Lower leg skin (tissue), 3 donors: ENCODE measurements around the gene NOC2L.

Source experiments
- POLR2A ChIP-seq, 2 donors: fragments of 450-650 bp; IDR thresholded peaks; one replicate each; pipeline ENCODE4 v1.6.1; 2016 to 2017; ENCODE audit warnings: antibody characterized with exemption in 2 of 2, mild to moderate bottlenecking in 1 of 2, moderate library complexity in 1 of 2
- TF ChIP-seq, protein P1 (sequence below), 3 donors: fragments of 450-650 bp; IDR thresholded peaks; one replicate each; pipeline ENCODE4 v1.5.1; 2016; ENCODE audit warnings: antibody characterized with exemption in 3 of 3, mild to moderate bottlenecking in 3 of 3, moderate library complexity in 2 of 3

DNA sequence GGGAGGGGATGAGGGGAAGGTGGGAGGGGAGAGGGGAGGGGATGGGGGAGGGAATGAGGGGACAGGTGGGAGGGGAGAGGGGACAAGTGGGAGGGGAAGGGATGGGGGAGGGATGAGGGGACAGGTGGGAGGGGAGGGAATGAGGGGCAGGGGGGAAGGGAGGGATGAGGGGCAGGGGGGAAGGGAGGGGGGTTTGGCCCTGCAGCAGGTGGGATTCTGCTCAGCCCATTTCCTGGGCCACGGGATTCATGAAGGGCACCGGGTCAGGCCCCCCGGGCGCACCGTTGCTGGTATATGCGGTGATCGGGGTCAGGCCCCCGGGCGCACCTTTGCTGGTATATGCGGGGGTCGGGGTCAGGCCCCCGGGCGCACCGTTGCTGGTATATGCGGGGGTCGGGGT, 50.4 kb downstream of the NOC2L start:
- TF ChIP-seq, protein P1, sequence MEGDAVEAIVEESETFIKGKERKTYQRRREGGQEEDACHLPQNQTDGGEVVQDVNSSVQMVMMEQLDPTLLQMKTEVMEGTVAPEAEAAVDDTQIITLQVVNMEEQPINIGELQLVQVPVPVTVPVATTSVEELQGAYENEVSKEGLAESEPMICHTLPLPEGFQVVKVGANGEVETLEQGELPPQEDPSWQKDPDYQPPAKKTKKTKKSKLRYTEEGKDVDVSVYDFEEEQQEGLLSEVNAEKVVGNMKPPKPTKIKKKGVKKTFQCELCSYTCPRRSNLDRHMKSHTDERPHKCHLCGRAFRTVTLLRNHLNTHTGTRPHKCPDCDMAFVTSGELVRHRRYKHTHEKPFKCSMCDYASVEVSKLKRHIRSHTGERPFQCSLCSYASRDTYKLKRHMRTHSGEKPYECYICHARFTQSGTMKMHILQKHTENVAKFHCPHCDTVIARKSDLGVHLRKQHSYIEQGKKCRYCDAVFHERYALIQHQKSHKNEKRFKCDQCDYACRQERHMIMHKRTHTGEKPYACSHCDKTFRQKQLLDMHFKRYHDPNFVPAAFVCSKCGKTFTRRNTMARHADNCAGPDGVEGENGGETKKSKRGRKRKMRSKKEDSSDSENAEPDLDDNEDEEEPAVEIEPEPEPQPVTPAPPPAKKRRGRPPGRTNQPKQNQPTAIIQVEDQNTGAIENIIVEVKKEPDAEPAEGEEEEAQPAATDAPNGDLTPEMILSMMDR (IDR thresholded peaks at IDR 0.05): no peak
- TF ChIP-seq POLR2A (IDR thresholded peaks at IDR 0.05): no peak
